ENCODE data around the gene GLB1L3.

- no peak for TF ChIP-seq POLR2A (IDR thresholded peaks at IDR 0.05; ENCODE audit: low read length)
- no peak for TF ChIP-seq GATA1 (IDR thresholded peaks at IDR 0.05; ENCODE audit: low read depth, low read length)
Measured at GRCh38 chr11:134257101-134257500, 19.1 kb upstream of the GLB1L3 start.
